T-helper 2 cell treated with Interferon-gamma antibody and Interleukin-4, amounts not matched to agents 100 ng/mL and 5 ng/mL, for 36 hours (primary cell): Measurements from ENCODE around the gene STK11IP. TPM values are rescaled to one million over a fixed set of nuclear protein-coding genes. Genes with fewer than 3 reads are reported as not detected.
"Not testable (repeated sequence)": the region's sequence is repeated elsewhere in the genome, so short reads cannot be mapped to it uniquely, and the experiment has no call there.

ENCODE experiments used
- intact Hi-C: fragments of 100-400 bp; cut with micrococcal nuclease; formaldehyde crosslinking; loops from one replicate; pipeline ENCODE4 v1.15.1; 2023
- total RNA-seq: library from RNA; stranded (reverse); gene quantifications from 2 replicates; pipeline ENCODE4 v1.2.3, GENCODE V29; 2022

STK11IP gene
- total RNA-seq, 1 donor from 2014 or later: 32.9 TPM

DNA sequence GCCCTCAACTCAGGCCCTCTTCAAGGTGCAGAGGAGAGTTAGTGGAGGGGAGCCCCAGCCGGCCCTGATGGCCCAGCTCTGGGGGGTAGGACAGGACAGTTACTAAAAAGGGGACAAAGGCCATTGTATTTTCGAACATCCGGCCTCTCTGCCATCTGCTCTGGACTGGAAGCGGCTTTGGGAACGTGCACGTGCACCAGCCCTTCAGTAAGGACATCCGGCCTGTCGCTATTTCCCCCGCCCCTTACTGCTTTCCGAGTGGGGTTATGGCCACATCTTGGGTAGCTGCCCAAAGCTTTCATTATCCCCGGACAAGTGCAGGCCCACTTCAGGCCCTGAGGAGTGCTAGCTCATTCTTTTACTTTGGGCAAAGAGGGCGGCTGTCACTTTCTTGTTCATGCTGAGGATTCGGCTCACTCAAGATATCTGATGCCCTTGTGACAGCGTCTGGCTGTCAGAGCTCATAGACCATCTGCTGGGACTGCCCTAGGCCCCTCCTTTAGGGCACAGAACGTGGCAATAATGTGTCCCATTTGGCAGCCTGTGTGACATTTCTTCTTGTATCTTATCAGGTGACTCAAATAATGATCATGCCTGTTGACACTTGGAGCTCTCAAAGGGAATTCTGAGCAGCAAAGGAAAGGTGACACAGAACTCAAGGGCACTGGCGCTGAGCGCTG, 47.3 kb downstream of the STK11IP start:
- intact Hi-C loops: loop anchor here (5.0 kb wide), 2 partner anchors 148 to 168 kb away; partner anchors contain the start of gene GMPPA

DNA sequence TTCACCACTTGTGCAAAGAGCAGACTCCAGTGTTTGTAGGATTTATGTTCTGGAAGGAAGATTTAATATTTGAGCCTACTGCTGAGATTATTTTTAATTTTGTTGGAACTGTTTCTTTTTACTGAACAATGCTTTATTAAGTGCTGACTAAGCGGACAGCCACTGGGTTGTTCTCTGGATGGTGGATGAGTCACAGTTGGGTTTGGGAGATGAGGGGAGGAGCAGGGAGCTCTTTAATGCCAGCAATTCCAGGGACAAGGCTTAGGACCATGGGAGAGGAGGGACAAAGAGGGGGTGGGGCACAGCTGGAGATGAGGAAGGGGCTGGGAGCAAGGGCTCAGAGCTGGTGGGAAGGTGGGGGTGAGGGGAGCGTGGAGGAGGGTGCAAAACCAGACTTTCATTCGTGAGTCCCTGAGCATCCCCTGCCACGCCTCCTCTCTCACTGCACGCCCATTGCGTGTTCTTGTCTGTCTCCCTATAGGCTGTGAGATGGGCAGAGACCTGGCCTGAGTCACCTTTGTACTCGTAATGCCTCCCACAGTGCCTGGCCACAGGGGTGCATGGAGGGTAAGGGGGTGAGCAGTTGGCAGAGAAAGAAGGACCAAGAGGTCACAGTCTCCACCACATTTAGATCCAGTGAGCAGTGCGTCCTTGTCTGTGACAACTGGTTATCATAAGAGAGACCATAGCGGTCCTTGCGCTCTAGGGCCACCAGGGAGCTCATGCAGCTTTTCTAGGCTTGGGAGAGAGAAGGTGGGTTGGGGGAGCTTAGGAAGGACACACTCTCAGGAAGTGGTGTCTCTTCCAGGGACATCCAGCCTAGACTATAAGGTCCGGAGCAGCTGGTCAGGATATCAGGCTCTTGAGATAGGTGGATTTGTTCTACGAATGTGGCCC, 48.2 kb downstream of the STK11IP start:
- intact Hi-C loops: no loop called here

DNA sequence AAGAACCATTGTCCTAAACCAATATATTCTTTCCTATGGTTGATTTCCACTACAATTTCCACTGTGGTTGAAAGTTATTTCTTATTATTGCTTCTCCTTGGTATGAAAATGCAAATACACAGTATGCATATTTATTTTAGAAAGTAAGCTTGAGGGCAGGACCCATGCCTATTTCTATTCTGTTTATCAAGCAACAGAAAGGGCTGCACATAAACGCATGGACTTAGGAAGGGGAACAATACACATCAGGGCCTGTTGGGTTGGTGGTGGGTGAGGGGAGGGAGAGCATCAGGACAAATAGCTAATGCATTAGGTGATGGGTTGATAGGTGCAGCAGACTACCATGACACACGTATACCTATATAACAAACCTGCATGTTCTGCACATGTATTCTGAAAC, 50.5 kb downstream of the STK11IP start:
- intact Hi-C loops: no loop called here

DNA sequence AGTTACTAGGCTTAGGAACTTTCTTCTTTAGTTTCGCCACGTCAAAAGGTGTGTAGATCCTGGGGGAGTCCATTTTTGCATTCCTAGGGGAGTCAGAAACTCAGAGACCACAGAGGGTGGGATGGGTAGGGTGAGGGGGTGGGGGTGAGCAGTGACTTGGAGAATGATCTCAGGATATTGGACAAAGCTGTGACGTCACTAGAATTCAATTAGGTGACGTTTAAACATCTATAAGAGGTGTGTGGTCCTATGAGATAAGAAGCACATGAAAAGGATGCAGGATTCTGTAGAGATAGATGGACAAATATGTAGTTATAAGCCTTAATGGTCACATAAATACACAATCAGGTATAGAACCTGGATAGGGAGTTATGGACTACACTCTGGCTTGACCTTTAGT, 51.3 kb downstream of the STK11IP start:
- intact Hi-C loops: no loop called here

DNA sequence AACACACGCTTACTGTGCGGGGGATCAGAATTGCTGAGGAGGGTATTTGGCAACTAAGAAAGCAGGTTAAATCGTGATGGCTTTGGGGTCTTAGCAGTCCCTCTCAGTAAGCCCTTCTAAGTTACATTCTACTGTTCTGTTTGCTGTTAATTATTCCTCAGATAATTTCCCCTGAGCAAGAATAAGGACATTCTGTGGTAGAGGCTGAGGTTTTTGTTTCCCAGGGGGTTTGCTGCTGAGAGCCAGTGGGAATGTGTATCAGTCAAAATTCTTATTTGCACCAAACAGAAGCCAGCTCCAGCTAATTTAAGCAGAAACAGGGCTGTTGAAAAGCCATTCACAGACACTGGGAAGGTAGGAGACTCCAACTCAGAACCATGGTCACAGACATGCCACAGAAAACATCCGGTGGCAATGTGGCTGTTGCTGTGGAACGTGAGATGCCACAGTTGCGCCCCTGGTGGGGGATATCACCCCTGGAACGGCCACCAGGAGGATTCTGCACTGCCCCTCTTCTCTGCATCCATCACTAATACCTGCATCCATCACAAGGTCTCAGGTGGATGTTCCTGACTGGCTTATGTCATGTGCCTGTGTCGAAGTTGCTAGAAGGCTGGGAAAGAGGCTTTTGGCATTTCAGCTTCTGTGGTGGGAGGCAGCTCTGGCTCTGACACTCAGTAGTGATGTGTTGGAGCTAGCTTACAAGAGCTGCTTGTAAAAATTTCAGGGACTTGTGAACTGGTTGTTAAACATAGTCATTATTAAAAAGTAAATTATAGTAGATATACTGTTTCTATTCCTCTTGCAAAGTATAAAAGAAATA, 53.0 kb downstream of the STK11IP start:
- intact Hi-C loops: no loop called here

DNA sequence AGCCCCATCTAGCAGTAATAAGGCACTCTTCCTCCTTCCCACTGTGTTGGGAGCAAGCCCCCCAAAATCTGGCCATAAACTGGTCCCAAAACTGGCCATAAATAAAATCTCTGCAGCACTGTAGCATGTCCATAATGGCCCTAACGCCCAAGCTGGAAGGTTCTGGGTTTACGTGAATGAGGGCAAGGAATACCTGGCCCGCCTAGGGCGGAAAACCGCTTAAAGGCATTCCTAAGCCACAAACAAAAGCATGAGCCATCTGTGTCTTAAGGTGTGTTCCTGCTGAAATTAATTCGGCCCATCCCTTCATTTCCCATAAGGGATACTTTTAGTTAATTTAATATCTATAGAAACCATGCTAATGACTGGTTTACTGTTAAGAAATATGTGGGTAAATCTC, 54.0 kb downstream of the STK11IP start:
- intact Hi-C loops: not testable (repeated sequence)

DNA sequence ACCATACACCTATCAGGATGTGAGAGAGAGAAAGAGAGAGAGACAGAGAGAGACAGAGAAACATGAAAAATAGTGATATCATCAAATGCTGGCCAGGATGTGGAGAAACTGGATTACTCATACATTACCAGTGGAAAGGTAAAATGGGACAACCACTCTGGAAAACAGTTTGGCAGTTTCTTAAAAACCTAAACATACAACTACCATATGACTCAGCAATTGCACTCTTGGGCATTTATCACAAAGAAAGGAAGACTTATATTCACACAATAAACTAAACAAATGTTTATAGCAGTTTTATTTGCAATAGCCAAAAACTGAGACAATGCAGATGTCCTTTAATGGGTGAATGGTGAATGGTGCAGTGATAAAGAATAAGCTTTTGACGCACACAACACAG, 58.9 kb downstream of the STK11IP start:
- intact Hi-C loops: no loop called here

DNA sequence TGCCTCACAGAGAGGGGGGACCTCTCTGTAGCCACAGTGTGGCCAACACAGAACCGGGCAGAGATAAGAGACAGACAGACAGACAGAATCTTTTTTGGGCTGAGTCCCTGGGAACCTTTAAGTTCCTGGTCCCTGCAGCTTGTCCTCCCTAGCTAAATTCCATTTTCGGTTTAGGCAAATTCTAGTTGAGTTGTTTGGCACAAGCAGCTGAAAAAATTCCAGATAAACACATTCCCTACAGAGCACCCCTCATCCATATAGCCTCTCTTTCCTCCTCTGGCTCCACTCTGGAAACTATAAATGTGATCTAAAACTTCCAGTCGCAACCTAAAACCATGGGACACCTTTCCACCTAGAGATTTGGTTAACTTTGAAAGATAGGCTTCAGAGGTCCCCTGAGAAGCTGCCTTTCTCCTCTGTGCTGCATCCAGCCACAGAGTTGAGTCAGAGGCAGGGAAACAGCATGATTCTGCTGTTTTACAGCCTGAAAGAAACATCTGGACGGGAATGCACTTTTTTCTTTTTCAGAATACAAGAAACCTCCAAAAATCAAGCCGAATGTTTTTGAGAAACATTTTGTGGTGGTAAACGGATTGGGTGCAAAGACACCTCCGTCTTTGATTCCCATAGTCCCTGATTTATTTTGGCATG, 60.7 kb downstream of the STK11IP start:
- intact Hi-C loops: no loop called here

DNA sequence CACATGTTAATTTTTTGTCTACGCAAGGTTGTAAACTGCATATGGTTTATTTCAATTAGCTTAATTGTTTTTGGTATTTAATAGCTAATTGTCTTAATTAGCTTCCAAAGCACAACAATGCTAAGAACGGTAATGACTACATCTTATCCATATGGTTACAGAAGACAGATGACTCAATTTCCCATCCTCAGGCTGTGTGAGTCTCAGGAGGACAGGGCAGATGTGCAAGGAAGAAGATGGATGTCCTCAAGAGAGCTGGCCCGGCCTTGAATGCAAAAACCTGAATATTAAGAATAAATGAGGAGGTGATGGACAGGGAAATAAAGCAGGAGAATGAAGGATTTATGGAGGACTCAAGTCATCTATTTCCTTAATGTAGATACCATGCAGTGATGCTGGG, 61.2 kb downstream of the STK11IP start:
- intact Hi-C loops: no loop called here

DNA sequence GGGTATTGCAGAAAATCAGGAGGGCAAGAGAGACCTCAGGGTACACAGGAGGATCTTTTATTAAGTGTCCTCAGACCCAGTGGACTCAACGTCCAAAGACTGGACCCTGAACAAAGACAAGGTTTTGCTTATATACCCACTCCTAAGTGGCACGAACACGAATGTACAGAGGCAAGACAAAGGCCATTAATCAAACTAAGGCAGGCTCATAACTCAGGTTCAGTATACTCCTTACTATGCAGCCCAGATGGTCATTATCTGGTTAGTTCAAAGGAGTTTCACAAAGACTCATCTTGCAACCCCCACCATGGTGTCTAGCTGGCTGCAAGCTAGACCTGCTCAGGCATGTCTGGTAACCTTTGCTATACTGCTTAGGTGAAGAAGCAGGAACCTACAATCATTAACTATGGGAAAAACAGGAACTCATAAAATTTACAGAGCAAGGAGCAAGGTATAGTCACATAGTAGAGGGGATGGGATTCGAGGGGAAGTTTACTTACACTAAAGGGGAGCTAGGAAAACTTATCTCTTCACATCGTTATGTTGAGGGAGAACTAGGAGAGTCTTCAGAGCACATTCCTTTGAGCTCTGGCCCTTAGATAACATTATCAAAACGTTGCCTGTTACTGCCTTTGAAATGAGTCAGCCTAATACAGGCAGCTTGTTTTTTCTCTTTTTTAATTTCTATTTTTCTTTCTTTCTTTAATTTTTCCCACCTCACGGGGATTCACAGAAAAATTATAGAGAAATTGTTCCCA, 63.7 kb downstream of the STK11IP start:
- intact Hi-C loops: no loop called here

DNA sequence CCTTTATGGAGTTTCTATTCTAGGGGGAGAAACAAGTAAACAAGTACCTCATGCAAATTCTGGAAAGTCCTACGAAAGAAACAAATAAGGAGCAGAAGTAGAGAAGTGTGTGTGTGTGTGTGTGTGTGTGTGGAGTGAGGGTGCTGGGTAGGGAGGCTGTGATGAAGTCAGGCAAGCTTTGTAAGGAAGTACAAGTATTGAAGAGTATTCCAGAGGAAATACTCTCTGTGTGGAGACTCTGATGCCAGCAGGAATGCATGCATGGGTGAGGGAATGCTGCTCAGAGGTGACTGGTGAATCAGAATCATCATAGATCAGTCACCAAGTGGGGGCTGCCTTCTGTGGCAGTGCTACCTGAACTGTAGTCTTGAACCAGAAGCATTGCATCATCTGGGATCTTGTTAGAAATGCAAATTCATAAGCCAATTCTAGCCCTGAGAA, 64.3 kb downstream of the STK11IP start:
- intact Hi-C loops: no loop called here

DNA sequence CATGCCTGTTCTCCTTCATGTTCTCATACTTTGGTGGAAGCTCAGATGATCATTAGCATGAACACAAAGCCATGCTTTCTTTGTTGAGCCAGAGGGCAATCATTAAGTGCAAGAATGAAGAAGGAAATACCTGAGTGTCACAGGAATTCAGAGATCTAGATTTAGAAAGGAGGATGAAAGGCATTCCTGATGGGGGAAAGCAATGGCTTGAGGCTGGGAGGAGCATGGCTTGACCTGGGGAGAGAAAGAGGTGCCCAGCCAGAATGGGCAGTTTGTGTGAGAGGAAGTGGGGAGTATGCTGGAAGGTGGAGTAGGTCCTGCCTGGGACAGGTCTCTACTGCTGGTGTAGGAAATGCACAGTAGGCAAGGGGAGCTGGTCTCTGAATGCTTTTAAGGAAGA, 64.9 kb downstream of the STK11IP start:
- intact Hi-C loops: no loop called here

DNA sequence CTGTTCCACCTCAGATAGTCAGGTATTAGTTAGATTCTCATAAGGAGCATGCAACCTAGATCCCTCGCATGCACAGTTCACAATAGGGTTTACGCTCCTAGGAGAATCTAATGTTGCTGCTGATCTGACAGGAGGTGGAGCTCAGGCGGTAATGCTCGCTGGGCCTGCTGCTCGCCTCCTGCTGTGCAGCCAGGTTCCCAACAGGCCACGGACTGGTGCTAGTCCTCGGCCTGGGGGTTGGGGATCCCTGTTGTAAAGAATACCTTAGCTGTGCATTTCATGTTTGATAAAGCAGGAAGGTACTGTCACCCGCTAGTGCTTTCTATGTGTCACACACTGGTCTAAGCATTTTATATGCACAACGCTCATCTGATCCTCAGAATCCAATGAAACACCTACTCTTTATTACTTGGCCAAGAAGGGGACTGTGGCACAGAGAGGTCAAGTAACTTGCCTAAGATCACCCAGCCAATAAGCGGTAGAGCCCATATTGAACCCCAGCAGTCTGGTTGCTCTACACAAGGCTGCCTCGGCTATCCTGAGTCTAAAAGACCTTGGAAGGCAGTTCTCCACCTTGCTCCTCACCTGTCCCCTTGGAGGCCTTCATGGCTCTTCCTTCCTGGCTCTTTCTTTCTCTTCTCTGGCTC, 65.6 kb downstream of the STK11IP start:
- intact Hi-C loops: no loop called here

DNA sequence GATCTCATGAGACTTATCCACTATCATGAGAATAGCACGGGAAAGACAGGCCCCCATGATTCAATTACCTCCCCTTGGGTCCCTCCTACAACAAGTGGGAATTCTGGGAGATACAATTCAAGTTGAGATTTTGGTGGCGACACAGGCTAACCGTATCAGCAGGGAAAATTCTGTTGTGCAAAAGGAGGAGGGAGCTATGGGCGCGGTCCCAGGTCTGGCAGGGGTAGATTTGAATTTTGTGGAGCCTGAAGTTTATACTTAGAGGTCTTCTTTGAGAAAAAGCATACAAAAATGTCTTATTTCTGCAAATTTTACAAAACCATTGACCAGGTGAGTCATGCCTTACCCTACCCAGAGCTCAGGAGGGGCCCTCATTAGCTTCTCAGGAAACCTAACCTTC, 66.4 kb downstream of the STK11IP start:
- intact Hi-C loops: no loop called here

DNA sequence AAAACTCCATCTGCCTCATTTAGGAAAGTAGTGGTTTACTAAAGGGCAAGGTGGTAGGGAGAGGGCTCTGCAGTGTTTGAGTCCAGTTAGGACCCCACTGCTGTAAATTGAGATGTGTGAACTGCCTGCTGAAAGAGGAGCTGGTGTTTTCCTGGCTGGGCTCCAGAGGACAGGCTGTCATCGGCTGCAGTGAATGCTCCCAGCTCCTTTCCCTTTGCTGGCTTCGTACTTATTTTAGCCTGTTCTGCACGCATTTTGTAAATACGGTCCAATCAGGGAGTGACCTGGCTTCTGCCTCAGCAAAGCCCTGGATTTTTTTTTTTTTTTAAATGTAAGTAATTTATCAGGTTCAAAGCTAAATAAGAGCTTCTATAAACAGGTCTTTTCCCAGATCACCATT, 67.3 kb downstream of the STK11IP start:
- intact Hi-C loops: no loop called here

DNA sequence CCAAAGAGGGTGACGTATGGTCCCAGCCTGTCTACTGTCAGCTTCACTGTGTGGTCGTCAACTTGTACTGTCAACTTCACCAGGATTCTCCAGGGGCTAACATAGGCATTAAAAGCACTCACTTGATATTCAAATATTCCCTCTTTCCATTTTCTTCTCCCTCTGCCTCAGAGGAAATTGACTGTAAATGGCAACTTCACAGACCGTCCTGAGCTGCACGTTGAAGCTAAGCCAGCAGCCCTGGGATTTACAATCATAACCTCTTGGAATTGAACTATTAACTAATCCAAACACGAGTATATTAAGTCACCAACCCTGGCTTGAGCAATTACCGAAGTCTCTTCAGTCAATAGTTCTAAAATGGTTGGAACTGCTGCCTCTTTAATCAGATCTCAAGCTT, 68.3 kb downstream of the STK11IP start:
- intact Hi-C loops: no loop called here
